Gastrocnemius medialis (tissue), 4 donors: ENCODE results near the gene ZNF511.

Experiments used
- POLR2A ChIP-seq, 2 donors: fragments of 450-650 bp; IDR thresholded peaks; one replicate each; pipeline ENCODE4 v1.6.1; 2017; ENCODE audit warnings: antibody characterized with exemption in 2 of 2, mild to moderate bottlenecking in 2 of 2, moderate library complexity in 2 of 2
- TF ChIP-seq, protein P1 (sequence below), 5 experiments: fragments of 450-650 bp in 3 of 5; fragments of 200-600 bp in 2 of 5; sonication (generic) in 2 of 5; IDR thresholded peaks in 4 of 5; conservative IDR thresholded peaks in 1 of 5; 1 replicate in 4 of 5; 2 replicates in 1 of 5; pipeline ENCODE4 v1.5.1; 2016 to 2019; ENCODE audit warnings: antibody characterized with exemption in 5 of 5, mild to moderate bottlenecking in 3 of 5, moderate library complexity in 3 of 5

DNA sequence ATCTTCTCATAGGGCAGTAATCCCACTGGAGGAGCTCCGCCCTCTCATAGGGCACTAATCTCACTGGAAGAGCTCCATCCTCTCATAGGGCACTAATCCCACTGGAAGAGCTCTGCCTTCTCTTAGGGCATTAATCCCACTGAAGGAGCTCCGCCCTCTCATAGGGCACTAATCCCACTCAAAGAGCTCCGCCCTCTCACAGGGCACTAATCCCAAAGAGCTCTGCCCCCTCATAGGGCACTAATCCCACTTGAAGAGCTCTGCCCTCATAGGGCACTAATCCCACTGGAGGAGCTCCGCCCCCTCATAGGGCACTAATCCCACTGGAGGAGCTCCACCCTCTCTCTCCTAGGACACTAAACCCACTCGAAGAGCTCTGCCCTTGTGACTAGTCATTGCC, 52.5 kb downstream of the ZNF511 start:
- TF ChIP-seq, protein P1, sequence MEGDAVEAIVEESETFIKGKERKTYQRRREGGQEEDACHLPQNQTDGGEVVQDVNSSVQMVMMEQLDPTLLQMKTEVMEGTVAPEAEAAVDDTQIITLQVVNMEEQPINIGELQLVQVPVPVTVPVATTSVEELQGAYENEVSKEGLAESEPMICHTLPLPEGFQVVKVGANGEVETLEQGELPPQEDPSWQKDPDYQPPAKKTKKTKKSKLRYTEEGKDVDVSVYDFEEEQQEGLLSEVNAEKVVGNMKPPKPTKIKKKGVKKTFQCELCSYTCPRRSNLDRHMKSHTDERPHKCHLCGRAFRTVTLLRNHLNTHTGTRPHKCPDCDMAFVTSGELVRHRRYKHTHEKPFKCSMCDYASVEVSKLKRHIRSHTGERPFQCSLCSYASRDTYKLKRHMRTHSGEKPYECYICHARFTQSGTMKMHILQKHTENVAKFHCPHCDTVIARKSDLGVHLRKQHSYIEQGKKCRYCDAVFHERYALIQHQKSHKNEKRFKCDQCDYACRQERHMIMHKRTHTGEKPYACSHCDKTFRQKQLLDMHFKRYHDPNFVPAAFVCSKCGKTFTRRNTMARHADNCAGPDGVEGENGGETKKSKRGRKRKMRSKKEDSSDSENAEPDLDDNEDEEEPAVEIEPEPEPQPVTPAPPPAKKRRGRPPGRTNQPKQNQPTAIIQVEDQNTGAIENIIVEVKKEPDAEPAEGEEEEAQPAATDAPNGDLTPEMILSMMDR (IDR thresholded peaks at IDR 0.05 in 4 of 5, conservative IDR thresholded peaks at IDR 0.05 in 1 of 5): no peak
- no peak for TF ChIP-seq POLR2A (IDR thresholded peaks at IDR 0.05)
